ENCODE measurements around the gene C1QL4. TPM values are rescaled to one million over a fixed set of nuclear protein-coding genes. Genes with fewer than 3 reads are reported as not detected.

Gene C1QL4
- total and polyA plus RNA-seq, 2 of the 8 experiments (the other 6 are each of a cell fraction or from before 2014, with no cell fraction given) = 0.28 to 0.63 TPM

DNA sequence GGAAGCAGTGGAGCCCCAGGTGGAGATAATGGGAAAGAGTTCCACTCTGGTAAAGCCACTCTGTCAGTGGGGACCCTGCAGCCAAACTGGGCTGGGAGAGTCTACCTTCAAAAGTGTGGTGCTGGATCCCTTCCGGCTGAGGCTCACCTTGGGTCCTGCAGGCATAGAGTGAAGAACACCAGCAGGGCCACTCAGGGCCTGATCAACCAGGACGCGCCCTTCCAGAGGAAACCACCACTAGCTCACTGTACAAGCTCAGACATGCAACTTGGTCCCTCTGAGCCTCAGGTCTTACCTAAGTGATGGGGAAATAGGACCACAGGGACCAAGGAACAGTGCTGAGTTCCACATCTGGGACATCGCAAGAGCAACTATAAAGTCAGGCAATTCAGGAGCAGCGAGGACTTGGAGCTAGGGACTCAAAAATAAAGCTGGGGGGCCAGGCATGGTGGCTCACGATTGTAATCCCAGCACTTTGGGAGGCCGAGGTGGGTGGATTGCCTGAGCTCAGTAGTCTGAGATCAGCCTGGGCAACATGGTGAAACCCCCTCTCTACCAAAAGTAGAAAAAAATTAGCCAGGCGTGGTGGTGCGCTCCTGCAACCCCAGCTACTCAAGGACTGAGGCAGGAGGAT is 47.9 kb downstream of the C1QL4 start (continued):
- TF ChIP-seq, protein P1, sequence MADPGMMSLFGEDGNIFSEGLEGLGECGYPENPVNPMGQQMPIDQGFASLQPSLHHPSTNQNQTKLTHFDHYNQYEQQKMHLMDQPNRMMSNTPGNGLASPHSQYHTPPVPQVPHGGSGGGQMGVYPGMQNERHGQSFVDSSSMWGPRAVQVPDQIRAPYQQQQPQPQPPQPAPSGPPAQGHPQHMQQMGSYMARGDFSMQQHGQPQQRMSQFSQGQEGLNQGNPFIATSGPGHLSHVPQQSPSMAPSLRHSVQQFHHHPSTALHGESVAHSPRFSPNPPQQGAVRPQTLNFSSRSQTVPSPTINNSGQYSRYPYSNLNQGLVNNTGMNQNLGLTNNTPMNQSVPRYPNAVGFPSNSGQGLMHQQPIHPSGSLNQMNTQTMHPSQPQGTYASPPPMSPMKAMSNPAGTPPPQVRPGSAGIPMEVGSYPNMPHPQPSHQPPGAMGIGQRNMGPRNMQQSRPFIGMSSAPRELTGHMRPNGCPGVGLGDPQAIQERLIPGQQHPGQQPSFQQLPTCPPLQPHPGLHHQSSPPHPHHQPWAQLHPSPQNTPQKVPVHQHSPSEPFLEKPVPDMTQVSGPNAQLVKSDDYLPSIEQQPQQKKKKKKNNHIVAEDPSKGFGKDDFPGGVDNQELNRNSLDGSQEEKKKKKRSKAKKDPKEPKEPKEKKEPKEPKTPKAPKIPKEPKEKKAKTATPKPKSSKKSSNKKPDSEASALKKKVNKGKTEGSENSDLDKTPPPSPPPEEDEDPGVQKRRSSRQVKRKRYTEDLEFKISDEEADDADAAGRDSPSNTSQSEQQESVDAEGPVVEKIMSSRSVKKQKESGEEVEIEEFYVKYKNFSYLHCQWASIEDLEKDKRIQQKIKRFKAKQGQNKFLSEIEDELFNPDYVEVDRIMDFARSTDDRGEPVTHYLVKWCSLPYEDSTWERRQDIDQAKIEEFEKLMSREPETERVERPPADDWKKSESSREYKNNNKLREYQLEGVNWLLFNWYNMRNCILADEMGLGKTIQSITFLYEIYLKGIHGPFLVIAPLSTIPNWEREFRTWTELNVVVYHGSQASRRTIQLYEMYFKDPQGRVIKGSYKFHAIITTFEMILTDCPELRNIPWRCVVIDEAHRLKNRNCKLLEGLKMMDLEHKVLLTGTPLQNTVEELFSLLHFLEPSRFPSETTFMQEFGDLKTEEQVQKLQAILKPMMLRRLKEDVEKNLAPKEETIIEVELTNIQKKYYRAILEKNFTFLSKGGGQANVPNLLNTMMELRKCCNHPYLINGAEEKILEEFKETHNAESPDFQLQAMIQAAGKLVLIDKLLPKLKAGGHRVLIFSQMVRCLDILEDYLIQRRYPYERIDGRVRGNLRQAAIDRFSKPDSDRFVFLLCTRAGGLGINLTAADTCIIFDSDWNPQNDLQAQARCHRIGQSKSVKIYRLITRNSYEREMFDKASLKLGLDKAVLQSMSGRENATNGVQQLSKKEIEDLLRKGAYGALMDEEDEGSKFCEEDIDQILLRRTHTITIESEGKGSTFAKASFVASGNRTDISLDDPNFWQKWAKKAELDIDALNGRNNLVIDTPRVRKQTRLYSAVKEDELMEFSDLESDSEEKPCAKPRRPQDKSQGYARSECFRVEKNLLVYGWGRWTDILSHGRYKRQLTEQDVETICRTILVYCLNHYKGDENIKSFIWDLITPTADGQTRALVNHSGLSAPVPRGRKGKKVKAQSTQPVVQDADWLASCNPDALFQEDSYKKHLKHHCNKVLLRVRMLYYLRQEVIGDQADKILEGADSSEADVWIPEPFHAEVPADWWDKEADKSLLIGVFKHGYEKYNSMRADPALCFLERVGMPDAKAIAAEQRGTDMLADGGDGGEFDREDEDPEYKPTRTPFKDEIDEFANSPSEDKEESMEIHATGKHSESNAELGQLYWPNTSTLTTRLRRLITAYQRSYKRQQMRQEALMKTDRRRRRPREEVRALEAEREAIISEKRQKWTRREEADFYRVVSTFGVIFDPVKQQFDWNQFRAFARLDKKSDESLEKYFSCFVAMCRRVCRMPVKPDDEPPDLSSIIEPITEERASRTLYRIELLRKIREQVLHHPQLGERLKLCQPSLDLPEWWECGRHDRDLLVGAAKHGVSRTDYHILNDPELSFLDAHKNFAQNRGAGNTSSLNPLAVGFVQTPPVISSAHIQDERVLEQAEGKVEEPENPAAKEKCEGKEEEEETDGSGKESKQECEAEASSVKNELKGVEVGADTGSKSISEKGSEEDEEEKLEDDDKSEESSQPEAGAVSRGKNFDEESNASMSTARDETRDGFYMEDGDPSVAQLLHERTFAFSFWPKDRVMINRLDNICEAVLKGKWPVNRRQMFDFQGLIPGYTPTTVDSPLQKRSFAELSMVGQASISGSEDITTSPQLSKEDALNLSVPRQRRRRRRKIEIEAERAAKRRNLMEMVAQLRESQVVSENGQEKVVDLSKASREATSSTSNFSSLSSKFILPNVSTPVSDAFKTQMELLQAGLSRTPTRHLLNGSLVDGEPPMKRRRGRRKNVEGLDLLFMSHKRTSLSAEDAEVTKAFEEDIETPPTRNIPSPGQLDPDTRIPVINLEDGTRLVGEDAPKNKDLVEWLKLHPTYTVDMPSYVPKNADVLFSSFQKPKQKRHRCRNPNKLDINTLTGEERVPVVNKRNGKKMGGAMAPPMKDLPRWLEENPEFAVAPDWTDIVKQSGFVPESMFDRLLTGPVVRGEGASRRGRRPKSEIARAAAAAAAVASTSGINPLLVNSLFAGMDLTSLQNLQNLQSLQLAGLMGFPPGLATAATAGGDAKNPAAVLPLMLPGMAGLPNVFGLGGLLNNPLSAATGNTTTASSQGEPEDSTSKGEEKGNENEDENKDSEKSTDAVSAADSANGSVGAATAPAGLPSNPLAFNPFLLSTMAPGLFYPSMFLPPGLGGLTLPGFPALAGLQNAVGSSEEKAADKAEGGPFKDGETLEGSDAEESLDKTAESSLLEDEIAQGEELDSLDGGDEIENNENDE (IDR thresholded peaks at IDR 0.05; ENCODE audit: insufficient replicate concordance, low read length) = no peak
- no peak for TF ChIP-seq CHD2 (IDR thresholded peaks at IDR 0.05; ENCODE audit: low read length)

Data from H1 (cell line).